Transverse colon (tissue), 4 donors: Measurements from ENCODE around the gene C1QTNF1. TPM values are rescaled to one million over a fixed set of nuclear protein-coding genes. Genes with fewer than 3 reads are reported as not detected.

ENCODE experiments used
- DNase-seq: peaks from one replicate; pipeline ENCODE4 v3.0.0-alpha.2; 2019
- H3K27ac ChIP-seq, 4 donors: fragments of 200-600 bp; sonication (generic); 2 replicates each; pipeline ENCODE4 v1.5.1; 2016 to 2018; ENCODE audit warnings: inconsistent platforms in 4 of 4
- H3K27me3 ChIP-seq: fragments of 200-600 bp; sonication (generic); 2 replicates; pipeline ENCODE4 v1.5.1; 2017; ENCODE audit warnings: inconsistent platforms
- H3K36me3 ChIP-seq, 4 donors: fragments of 200-600 bp; sonication (generic); 2 replicates each; pipeline ENCODE4 v1.5.1; 2017 to 2019; ENCODE audit warnings: inconsistent platforms in 4 of 4
- H3K4me1 ChIP-seq, 4 donors: fragments of 200-600 bp; sonication (generic); 2 replicates each; pipeline ENCODE4 v1.5.1; 2017 to 2020; ENCODE audit warnings: inconsistent platforms in 4 of 4
- H3K4me3 ChIP-seq, 4 donors: fragments of 200-600 bp; sonication (generic); 1 replicate in 1 of 4; 2 replicates in 3 of 4; pipeline versions ENCODE4 v1.5.1 to v1.6.1; 2017 to 2019; ENCODE audit warnings: inconsistent platforms in 4 of 4
- H3K9me3 ChIP-seq, 2 donors: fragments of 200-600 bp; sonication (generic); 2 replicates each; pipeline ENCODE4 v1.5.1; 2017 to 2019; ENCODE audit warnings: inconsistent platforms in 2 of 2
- EP300 ChIP-seq: sonication (generic); formaldehyde crosslinking; IDR thresholded peaks from one replicate; pipeline ENCODE4 v1.6.1; 2017; ENCODE audit warnings: antibody characterized with exemption, low read depth
- POLR2A ChIP-seq: fragments of 450-650 bp; IDR thresholded peaks from one replicate; pipeline ENCODE4 v1.6.1; 2016; ENCODE audit warnings: antibody characterized with exemption, mild to moderate bottlenecking, moderate library complexity
- POLR2AphosphoS5 ChIP-seq, 3 donors: sonication (generic); formaldehyde crosslinking; IDR thresholded peaks; one replicate each; pipeline ENCODE4 v1.6.1; 2016; ENCODE audit warnings: antibody characterized with exemption in 3 of 3
- WGBS, 2 donors: methylation state at CpG; one replicate each; pipeline ENCODE4 v1.1.5; 2018; ENCODE audit warnings: low coverage in 1 of 2; 5-methylcytosine and 5-hydroxymethylcytosine counted together
- in situ Hi-C, 4 donors: fragments of 200-750 bp; cut with MboI; loops; one replicate each; pipeline versions ENCODE4 v1.15.0 to v1.15.1; 2017; ENCODE audit warnings: low sequenced_read_pairs in 3 of 4, low pct_ligation_motif_present in 1 of 4, low pct_unique_long_range_greater_than_20kb in 1 of 4
- intact Hi-C: fragments of 100-400 bp; cut with DNase I; formaldehyde crosslinking; loops from one replicate; pipeline ENCODE4 v1.15.1; 2023; ENCODE audit warnings: low total_unique reads
- total RNA-seq, 4 donors: library from RNA; depleted of rRNA; stranded (reverse); fragments of >200 nt; gene quantifications; one replicate each; pipeline ENCODE4 v1.1.0, GENCODE V29; 2016
- TF ChIP-seq, protein P1 (sequence below), 5 experiments: fragments of 200-600 bp in 3 of 5; fragments of 450-650 bp in 2 of 5; sonication (generic) in 3 of 5; IDR thresholded peaks; 1 replicate in 2 of 5; 2 replicates in 3 of 5; pipeline ENCODE4 v1.5.1; 2016 to 2017; ENCODE audit warnings: antibody characterized with exemption in 5 of 5, inconsistent platforms in 3 of 5, mild to moderate bottlenecking in 2 of 5, moderate library complexity in 1 of 5

Gene C1QTNF1
- total RNA-seq, 4 donors from 2014 or later: 5.4 to 35.5 (median 12.0) TPM

DNA sequence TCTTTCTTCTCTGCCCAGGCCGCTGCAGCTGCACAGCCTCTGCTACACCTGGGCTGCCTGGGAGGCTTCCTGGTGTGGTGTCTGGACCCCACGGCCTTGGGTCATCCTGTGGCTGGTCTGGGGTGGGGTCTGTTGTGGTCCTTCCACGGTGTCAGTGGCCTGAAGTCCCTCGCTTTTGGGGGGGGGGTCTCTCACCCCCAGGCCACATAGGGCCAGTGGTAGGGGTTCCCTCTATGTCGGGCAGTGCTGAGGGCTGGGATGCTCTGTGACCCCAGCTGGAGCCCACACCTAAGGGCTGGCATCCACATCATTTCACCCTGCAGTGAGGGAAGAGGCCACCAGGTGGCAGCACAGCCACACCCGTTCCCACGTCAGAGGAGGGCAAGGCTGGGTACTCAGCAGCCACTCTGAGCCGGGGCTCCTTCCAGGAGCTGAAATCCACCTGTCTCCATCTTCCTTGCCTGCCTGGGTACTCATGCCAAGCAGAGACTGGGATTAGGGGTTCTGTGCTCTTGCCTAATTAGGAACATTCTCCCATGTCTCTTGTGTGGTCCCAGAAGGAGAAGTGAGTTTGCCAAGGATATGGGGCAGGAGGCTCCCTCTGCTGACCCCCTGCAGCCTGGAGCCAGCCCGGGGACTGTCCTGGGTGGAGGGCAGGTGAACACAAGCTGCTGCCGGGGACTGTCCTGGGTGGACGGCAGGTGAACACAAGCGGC lies 63.6 kb downstream of the C1QTNF1 start:
- 48 to 80% methylated on average over 2 to 12 of the region's 12 CpGs for WGBS, 2 donors
- Histone ChIP-seq H3K27me3 (peaks cover 26% of the 10 kb centered on the region), H3K4me3 (no peak overlapping the region), H3K9me3 (no peaks in the 10 kb centered on the region), H3K4me1 (peaks cover 0 to 13% (median 3%) of the 10 kb centered on the region in 4 donors), H3K36me3 (peaks cover 0 to 16% (median 4%) of the 10 kb centered on the region in 4 donors), H3K27ac (no peak overlapping the region)
- in situ Hi-C loops: no loop called here
- peak in 1 of 3 donors; percentile 45 for TF ChIP-seq POLR2AphosphoS5 (IDR thresholded peaks at IDR 0.05)
- TF ChIP-seq EP300: no peak
- TF ChIP-seq, protein P1, sequence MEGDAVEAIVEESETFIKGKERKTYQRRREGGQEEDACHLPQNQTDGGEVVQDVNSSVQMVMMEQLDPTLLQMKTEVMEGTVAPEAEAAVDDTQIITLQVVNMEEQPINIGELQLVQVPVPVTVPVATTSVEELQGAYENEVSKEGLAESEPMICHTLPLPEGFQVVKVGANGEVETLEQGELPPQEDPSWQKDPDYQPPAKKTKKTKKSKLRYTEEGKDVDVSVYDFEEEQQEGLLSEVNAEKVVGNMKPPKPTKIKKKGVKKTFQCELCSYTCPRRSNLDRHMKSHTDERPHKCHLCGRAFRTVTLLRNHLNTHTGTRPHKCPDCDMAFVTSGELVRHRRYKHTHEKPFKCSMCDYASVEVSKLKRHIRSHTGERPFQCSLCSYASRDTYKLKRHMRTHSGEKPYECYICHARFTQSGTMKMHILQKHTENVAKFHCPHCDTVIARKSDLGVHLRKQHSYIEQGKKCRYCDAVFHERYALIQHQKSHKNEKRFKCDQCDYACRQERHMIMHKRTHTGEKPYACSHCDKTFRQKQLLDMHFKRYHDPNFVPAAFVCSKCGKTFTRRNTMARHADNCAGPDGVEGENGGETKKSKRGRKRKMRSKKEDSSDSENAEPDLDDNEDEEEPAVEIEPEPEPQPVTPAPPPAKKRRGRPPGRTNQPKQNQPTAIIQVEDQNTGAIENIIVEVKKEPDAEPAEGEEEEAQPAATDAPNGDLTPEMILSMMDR (IDR thresholded peaks at IDR 0.05): peak; percentile 89 to 96 (median 93)
- TF ChIP-seq POLR2A: no peak
- intact Hi-C loops: loop anchor here (2.0 to 5.0 kb wide), 2 partner anchors 305 to 617 kb away; no protein-coding TSS in a partner anchor
- DNase-seq: peak; percentile 76

DNA sequence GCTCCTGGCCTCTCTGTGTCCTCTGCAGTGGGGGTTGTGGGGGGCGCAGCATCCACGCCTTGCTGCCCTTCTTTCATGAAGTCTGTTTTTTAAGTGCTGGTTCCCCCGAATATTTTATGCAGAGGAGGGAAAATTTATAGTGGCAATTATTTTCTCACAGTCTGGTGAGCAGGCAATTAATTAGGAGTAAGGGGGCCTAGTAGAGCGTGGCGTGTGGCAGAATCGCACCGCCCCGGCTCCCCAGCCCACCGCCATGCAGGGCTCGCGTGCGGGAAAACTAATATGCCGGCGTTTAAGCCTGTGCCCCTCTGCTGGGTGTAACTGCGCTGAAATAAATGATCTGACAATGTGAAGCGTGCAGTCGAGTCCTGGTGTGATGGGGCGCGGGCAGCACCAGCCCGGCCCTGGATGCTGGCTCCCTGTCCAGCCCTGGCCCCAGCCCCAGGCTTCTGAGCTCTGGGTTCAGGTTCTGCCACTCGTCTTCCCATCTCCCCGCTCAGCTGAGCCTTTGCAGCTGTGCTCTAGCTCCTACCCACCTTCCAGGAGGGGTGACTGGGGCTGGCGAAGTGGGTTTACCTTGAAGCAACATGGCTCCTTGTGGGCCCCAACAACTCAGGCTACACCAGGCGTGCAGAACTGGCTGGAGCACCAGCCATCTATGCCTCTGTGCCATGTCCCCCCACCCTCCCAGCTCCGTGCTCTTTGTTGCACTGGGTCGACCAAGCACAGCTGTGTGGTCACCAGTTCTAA lies 64.5 kb downstream of the C1QTNF1 start:
- 91% methylated on average over 26 of the region's 26 CpGs; no CpG with 5 or more reads in 1 of the 2 donors for WGBS, 2 donors
- in situ Hi-C loops (no loop called here), intact Hi-C loops (loop anchor here (5.0 kb wide), 1 partner anchor 304 kb away; no protein-coding TSS in a partner anchor)
- H3K27me3 ChIP-seq: peaks cover 34% of the 10 kb centered on the region
- DNase-seq: no peak
- H3K4me3 ChIP-seq: no peak overlapping the region
- no peaks in the 10 kb centered on the region for H3K9me3 ChIP-seq
- TF ChIP-seq, protein P1 (IDR thresholded peaks at IDR 0.05): no peak
- no peak for TF ChIP-seq EP300
- TF ChIP-seq POLR2AphosphoS5 (IDR thresholded peaks at IDR 0.05): no peak
- TF ChIP-seq POLR2A: no peak
- no peak overlapping the region for H3K27ac ChIP-seq
- peaks cover 0 to 13% (median 3%) of the 10 kb centered on the region in 4 donors for H3K4me1 ChIP-seq
- H3K36me3 ChIP-seq: peaks cover 0 to 16% (median 4%) of the 10 kb centered on the region in 4 donors

DNA sequence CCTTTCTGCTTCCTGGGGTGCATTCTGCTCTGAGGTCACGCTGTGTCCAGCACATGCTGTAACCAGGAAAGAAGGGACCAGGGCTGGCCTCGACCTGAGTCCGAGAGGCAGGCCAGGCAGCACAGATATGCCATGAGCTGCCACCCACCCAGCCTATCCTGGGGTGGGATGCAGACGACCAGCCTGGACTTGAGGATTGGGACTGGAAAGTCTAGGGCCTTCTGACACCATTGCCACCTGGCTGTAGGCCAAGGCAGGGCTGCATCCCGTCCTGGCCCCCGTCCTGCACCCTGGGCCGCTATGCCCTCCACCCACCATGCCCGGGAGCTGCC lies 65.0 kb downstream of the C1QTNF1 start:
- 33 to 73% methylated on average over 3 to 8 of the region's 8 CpGs for WGBS, 2 donors
- no peaks in the 10 kb centered on the region for H3K9me3 ChIP-seq
- DNase-seq: no peak
- H3K27ac ChIP-seq: no peak overlapping the region
- intact Hi-C loops (loop anchor here (5.0 kb wide), 1 partner anchor 303 kb away; no protein-coding TSS in a partner anchor), in situ Hi-C loops (no loop called here)
- TF ChIP-seq POLR2A (no peak), POLR2AphosphoS5 (IDR thresholded peaks at IDR 0.05) (peak in 1 of 3 donors; percentile 6)
- no peak overlapping the region for H3K4me3 ChIP-seq
- peaks cover 39% of the 10 kb centered on the region for H3K27me3 ChIP-seq
- peaks cover 0 to 13% (median 3%) of the 10 kb centered on the region in 4 donors for H3K4me1 ChIP-seq
- peaks cover 0 to 12% (median 4%) of the 10 kb centered on the region in 4 donors for H3K36me3 ChIP-seq

DNA sequence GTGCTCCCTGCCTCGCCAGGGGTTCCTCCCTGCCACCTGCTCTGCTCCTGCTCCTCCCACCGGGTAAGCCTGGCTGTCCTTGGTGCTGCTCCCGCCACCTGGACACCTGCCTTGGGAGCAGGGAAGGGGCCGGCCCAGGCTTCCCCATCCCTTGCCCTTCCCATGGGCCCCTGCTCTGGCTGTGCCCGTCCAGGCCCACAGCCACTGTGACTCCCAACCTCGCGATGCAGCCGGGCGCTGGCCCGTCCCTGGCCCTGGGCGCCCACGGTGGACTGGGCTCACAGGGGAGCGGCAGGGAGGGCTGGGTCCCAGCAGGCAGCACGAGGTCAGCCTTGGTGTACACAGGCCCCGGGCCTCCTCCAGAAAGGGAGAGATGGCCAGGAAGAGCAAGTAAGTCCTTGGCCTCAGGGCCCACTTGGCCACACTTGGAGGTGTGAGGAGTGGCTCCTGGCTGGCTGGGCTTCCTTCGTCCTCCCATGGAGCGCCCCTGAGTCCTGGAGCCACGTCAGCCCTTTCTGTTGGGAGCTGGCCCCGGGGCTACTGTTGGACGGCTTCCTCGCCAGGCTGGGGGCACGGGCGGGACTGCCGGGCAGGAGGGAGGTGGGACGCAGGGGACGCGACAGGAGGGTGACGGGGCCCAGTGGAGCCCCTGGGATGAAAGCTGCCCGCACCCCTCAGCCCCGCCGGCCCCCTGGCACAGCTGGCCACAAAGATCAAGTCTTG lies 65.9 kb downstream of the C1QTNF1 start:
- 48 to 73% methylated on average over 2 to 23 of the region's 31 CpGs for WGBS, 2 donors
- peaks cover 49% of the 10 kb centered on the region for H3K27me3 ChIP-seq
- H3K9me3 ChIP-seq: no peaks in the 10 kb centered on the region
- no peak for DNase-seq
- H3K27ac ChIP-seq: no peak overlapping the region
- H3K4me3 ChIP-seq: no peak overlapping the region
- H3K4me1 ChIP-seq: peaks cover 0 to 13% (median 3%) of the 10 kb centered on the region in 4 donors
- TF ChIP-seq POLR2A (peak; percentile 18), EP300 (no peak)
- peaks cover 0 to 6% (median under 1%) of the 10 kb centered on the region in 4 donors for H3K36me3 ChIP-seq
- intact Hi-C loops: loop anchor here (5.0 kb wide), 1 partner anchor 302 kb away; no protein-coding TSS in a partner anchor
- in situ Hi-C loops: no loop called here
